Measurements from ENCODE around the gene PLAAT3.

The PLAAT3 gene

DNA sequence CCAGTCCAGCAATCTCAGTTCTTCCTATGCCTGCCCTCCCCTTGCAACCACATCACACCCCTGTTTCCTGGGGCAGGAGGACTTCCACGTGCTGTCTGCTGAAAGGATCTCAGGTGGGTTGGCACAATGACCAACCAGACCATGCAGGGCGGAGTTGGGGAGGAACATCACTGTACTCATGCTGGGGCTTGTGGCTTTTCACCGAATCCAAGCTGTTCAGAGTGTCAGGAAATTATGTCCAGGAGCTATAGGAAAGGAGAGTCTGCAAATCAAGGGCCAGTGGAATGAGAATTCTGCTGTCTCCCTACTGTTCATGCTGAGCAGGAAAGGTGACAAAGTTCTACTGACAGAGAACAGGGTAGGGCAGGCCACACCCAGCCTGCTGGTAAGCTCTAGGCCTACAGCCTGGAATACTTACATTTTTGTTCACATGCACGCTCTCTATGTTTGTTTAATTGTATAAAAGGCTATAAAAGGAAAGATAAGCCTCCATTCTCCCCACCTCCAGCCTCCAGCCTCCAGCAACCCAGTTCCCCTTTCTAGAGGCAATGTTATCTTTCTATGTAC is 49.4 kb downstream of the PLAAT3 start:
- Histone ChIP-seq H3K27ac (ENCODE audit: low read depth, low read length) (no peak overlapping the region), H3K36me3 (ENCODE audit: control insufficient read depth, insufficient read depth, low read length) (no peaks in the 10 kb centered on the region), H3K4me3 (ENCODE audit: low read depth, low read length) (no peak overlapping the region), H3K9ac (ENCODE audit: low read depth, low read length) (no peak overlapping the region), H3K27me3 (ENCODE audit: control insufficient read depth, insufficient read depth, low read length) (no peaks in the 10 kb centered on the region), H3K9me3 (ENCODE audit: control insufficient read depth, insufficient read depth, low read length) (no peaks in the 10 kb centered on the region), H3K4me1 (ENCODE audit: control insufficient read depth, insufficient read depth, low read length) (peaks cover 13% of the 10 kb centered on the region; the same call in 1 of the 2 replicates)

DNA sequence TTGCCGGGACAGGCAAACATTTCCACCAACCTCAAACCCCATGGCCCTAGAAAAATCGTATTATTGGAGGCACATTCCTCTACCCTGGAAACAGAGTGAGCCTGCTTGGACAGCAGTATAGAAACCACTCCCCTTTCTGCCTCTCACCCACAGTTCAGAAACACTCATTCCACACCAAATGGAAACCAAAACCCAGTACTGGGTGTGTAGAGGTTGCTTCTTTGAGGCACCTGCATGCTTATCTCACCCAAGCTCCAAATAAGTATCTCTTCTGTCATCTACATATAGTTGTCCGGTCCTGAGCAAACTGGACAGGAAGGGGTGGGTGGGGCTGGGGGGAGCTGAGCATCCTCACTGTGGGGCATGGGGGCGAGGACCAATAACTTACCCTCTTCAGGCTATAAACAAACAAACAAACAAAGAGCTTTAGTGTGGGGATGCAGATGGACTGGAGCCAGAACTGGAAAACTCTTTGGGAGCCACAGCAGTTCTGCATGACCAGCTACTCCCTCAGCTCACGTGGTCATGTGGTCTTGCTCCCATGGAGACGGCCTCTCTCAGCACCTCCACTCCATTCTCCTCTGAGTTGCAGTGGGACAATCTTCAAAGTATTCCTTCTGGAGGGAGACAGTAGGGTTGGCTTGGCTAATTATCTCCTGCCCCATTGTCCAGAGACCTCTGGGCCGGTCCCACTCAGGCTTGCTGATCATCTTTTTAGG is 50.0 kb downstream of the PLAAT3 start:
- H3K4me1 ChIP-seq (ENCODE audit: control insufficient read depth, insufficient read depth, low read length), result peaks cover 13% of the 10 kb centered on the region; the same call in 1 of the 2 replicates
- H3K9me3 ChIP-seq (ENCODE audit: control insufficient read depth, insufficient read depth, low read length), result no peaks in the 10 kb centered on the region
- H3K27me3 ChIP-seq (ENCODE audit: control insufficient read depth, insufficient read depth, low read length), result no peaks in the 10 kb centered on the region
- no peak overlapping the region for H3K4me3 ChIP-seq (ENCODE audit: low read depth, low read length)
- H3K27ac ChIP-seq (ENCODE audit: low read depth, low read length), result no peak overlapping the region
- no peaks in the 10 kb centered on the region for H3K36me3 ChIP-seq (ENCODE audit: control insufficient read depth, insufficient read depth, low read length)
- H3K9ac ChIP-seq (ENCODE audit: low read depth, low read length), result no peak overlapping the region

DNA sequence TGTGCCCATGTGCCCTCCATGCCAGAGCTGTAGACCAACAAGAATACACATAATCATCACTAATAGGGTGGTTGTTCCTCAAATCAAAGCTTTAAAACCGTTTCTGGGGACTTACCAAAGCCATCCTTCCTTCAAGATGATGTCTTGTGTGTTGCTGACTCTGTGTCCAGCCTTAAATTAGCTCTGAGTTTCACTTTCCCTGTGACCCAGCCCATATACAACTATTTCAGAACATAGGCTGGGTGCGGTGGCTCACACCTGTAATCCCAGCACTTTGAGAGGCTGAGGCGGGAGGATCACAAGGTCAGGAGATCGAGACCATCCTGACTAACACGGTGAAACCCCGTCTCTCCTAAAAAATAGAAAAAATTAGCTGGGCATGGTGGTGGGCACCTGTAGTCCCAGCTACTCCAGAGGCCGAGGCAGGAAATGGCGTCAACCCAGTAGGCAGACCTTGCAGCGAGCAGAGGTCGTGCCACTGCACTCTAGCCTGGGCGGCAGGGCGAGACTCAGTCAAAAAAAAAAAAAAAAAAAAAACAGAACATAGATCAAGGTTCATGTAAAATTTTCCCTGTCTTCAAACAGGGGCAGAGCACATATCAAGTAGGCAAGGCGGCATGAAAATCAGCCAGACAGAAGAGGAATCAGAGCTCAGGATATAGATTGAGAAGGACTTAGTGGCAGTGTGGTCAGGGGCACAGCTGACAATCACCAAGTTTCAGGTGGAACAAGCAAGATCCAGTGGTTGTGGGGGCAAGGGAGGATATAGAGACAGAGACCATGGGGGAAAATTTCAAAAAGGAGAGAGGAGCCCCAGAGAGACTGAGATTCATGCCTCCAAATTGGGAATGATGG is 50.8 kb downstream of the PLAAT3 start, which contains the start of gene PLAAT2:
PLAAT2 (minus strand) TSS at position 179 of the 855 bp plus-strand sequence; CDS start at position 124, 55 bp downstream.
- Histone ChIP-seq H3K36me3 (ENCODE audit: control insufficient read depth, insufficient read depth, low read length) (no peaks in the 10 kb centered on the region), H3K9ac (ENCODE audit: low read depth, low read length) (no peak within 1 kb of the TSS), H3K27ac (ENCODE audit: low read depth, low read length) (no peak within 1 kb of the TSS), H3K9me3 (ENCODE audit: control insufficient read depth, insufficient read depth, low read length) (no peaks in the 10 kb centered on the region), H3K4me3 (ENCODE audit: low read depth, low read length) (no peak within 1 kb of the TSS), H3K4me1 (ENCODE audit: control insufficient read depth, insufficient read depth, low read length) (peaks cover 13% of the 10 kb centered on the region; the same call in 1 of the 2 replicates), H3K27me3 (ENCODE audit: control insufficient read depth, insufficient read depth, low read length) (no peaks in the 10 kb centered on the region)

DNA sequence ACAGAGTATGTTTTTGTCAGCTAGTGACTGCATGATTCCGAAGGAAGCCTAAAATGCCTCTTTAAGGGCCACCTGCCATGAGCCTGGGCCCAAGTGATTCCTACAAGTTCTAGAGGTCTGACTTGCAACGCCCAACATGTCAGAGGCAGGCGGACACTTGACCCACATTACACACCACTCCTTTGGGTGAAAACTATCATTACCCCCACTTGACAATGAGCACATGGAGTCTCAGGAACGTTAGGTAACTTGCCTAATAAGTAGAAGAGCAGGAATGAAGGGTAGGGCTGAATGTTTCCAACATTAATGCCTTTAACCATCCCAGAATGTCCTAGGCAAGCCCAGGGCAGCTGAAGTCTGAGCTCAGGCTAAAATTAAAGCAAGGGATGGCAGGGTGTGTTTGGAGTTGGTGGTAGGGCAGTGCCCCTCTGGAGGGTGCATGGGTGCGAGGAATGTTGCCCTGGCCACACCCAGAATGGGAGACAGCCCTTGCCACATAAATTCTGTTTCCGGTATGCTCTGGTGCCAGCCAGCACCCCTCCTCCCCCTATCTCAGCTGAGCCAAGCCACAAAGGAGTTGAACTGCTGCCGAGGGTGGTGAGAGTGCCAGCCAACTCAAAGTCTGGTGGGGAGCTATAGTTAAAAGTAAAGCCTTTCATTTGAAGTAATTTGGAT is 53.6 kb downstream of the PLAAT3 start:
- Histone ChIP-seq H3K4me1 (ENCODE audit: control insufficient read depth, insufficient read depth, low read length) (peaks cover 6% of the 10 kb centered on the region; the same call in 1 of the 2 replicates), H3K27me3 (ENCODE audit: control insufficient read depth, insufficient read depth, low read length) (no peaks in the 10 kb centered on the region; the same call in 1 of the 2 replicates), H3K9ac (ENCODE audit: low read depth, low read length) (no peak overlapping the region), H3K9me3 (ENCODE audit: control insufficient read depth, insufficient read depth, low read length) (no peaks in the 10 kb centered on the region), H3K27ac (ENCODE audit: low read depth, low read length) (no peak overlapping the region), H3K4me3 (ENCODE audit: low read depth, low read length) (no peak overlapping the region), H3K36me3 (ENCODE audit: control insufficient read depth, insufficient read depth, low read length) (no peaks in the 10 kb centered on the region)

DNA sequence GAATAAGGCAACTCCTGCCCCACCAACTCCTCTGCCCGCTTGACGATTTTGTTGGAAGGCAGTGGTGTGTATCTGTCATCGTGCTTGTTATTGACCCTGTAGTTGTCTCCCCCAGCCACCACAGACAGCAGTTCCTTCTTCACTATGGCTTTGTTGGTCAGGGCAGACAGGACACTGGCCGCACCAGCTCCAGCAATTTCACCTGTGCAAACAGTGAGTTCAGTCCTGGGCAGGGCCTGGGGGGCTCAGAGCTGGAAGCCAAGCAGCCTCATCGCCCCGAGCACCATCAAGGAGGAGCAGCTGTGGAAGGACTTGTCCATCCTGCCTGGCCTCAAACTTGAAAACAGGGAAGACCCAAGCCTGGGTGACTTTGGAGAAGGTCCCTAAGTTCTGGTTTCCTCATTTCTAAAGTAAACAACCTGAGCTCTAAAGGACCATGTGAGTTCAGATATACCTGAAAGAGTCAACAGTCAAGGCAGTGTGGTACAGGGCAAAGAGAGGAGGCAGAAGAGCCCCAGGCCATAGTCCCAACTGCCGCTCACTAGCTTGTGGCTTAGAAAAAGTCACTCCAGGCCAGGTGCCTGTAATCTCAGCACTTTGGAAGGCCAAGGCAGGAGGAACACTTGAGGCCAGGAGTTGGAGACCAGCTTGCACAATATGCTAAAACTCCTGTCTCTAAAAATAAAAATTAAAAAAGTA is 55.6 kb downstream of the PLAAT3 start:
- Histone ChIP-seq H3K4me3 (ENCODE audit: low read depth, low read length) (no peak overlapping the region), H3K36me3 (ENCODE audit: control insufficient read depth, insufficient read depth, low read length) (no peaks in the 10 kb centered on the region), H3K4me1 (ENCODE audit: control insufficient read depth, insufficient read depth, low read length) (peaks cover 12% of the 10 kb centered on the region), H3K9ac (ENCODE audit: low read depth, low read length) (no peak overlapping the region), H3K9me3 (ENCODE audit: control insufficient read depth, insufficient read depth, low read length) (no peaks in the 10 kb centered on the region), H3K27ac (ENCODE audit: low read depth, low read length) (no peak overlapping the region), H3K27me3 (ENCODE audit: control insufficient read depth, insufficient read depth, low read length) (no peaks in the 10 kb centered on the region; the same call in 1 of the 2 replicates)

DNA sequence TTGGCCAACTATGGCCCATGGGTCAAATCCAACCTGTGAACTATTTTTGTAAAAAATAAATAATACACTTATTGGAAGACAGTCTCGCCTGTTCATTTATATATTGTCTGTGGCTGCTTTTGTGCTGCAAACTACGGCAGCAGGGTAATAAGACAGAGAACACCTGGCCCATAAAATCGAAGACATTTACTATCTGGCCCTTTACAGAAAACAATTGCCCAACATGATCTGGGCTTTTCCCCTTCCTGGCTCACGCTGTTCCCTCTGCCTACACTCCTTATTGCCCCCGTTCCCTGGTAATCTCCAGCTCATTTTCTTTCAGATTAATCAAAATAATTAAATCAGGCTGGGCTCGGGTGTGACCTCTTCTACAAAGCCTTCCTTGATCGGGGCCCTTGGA is 56.7 kb downstream of the PLAAT3 start:
- H3K9ac ChIP-seq (ENCODE audit: low read depth, low read length), result no peak overlapping the region
- no peak overlapping the region for H3K4me3 ChIP-seq (ENCODE audit: low read depth, low read length)
- H3K27me3 ChIP-seq (ENCODE audit: control insufficient read depth, insufficient read depth, low read length), result no peaks in the 10 kb centered on the region; the same call in 1 of the 2 replicates
- no peaks in the 10 kb centered on the region for H3K36me3 ChIP-seq (ENCODE audit: control insufficient read depth, insufficient read depth, low read length)
- H3K4me1 ChIP-seq (ENCODE audit: control insufficient read depth, insufficient read depth, low read length), result peaks cover 18% of the 10 kb centered on the region
- no peak overlapping the region for H3K27ac ChIP-seq (ENCODE audit: low read depth, low read length)
- no peaks in the 10 kb centered on the region for H3K9me3 ChIP-seq (ENCODE audit: control insufficient read depth, insufficient read depth, low read length)

DNA sequence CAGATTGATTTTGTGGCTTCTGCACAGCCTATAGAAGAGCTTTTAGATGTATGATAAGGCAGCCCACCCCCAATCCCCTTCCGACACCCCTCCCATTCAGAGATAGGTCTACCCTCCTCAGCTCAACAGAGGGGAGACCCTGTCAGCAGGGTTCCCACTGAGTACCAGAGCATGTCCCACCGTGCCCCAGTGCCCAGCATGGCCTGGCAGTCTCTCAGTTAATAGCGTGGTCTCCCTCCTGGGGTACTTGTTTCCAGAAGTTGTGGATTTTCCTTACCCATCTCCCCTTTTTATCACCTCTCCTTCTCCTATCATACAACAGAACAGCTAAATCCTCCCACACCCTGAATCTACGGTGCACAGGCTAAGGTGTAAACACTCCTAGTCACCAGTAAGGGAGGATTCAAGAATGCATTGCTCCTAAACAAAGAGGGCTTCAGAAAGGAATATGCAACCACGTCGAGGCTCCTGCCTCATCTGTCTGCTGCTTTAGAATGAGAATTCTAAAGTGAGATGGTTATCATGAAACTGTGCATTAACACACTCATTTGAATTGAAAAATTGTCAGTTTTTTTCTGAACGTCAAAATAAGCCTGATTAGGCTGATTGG is 57.7 kb downstream of the PLAAT3 start:
- H3K36me3 ChIP-seq (ENCODE audit: control insufficient read depth, insufficient read depth, low read length), result no peaks in the 10 kb centered on the region
- H3K9ac ChIP-seq (ENCODE audit: low read depth, low read length), result no peak overlapping the region
- H3K9me3 ChIP-seq (ENCODE audit: control insufficient read depth, insufficient read depth, low read length), result no peaks in the 10 kb centered on the region
- no peak overlapping the region for H3K4me3 ChIP-seq (ENCODE audit: low read depth, low read length)
- no peaks in the 10 kb centered on the region; the same call in 1 of the 2 replicates for H3K27me3 ChIP-seq (ENCODE audit: control insufficient read depth, insufficient read depth, low read length)
- H3K27ac ChIP-seq (ENCODE audit: low read depth, low read length), result no peak overlapping the region
- H3K4me1 ChIP-seq (ENCODE audit: control insufficient read depth, insufficient read depth, low read length), result peaks cover 18% of the 10 kb centered on the region

DNA sequence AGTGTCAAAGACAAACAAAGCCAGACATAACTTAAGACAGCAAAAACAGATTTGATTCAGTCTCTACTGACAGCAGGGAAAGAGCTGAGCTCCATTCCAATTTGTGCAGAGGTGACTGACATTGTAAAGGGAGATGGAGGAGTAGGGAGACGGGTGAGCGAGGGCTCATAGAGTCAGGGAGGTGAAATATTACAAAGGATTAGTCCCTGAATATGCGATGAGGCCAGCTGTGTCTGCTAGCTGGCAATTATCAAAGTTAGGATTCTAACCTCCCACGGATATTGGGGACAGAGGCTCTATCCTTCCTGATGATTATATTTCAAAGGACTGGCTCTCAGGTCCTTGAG is 59.4 kb downstream of the PLAAT3 start:
- Histone ChIP-seq H3K4me1 (ENCODE audit: control insufficient read depth, insufficient read depth, low read length) (peaks cover 18% of the 10 kb centered on the region), H3K9ac (ENCODE audit: low read depth, low read length) (no peak overlapping the region), H3K27me3 (ENCODE audit: control insufficient read depth, insufficient read depth, low read length) (no peaks in the 10 kb centered on the region; the same call in 1 of the 2 replicates), H3K9me3 (ENCODE audit: control insufficient read depth, insufficient read depth, low read length) (no peaks in the 10 kb centered on the region), H3K27ac (ENCODE audit: low read depth, low read length) (no peak overlapping the region), H3K36me3 (ENCODE audit: control insufficient read depth, insufficient read depth, low read length) (no peaks in the 10 kb centered on the region), H3K4me3 (ENCODE audit: low read depth, low read length) (no peak overlapping the region)

DNA sequence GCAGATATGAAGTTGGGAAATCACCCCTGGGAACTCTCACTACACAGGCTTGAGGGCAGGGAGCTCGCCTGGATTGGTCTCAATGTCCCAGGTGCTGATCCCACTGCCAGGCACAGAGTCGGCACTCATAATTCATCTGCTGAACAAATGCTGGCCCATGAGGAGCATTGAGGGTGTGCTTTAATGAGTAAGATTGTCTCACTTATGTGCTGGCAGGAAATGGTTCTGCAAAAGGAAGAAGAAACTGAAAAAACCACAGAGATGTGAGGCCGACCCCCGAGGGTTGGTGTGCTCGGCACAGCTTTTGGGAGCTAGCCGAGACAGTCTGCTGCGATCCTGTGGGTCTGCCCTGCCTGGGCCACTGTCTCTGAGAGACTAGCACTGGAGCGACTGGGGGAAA is 60.5 kb downstream of the PLAAT3 start:
- Histone ChIP-seq H3K9me3 (ENCODE audit: control insufficient read depth, insufficient read depth, low read length) (no peaks in the 10 kb centered on the region), H3K27me3 (ENCODE audit: control insufficient read depth, insufficient read depth, low read length) (no peaks in the 10 kb centered on the region; the same call in 1 of the 2 replicates), H3K36me3 (ENCODE audit: control insufficient read depth, insufficient read depth, low read length) (no peaks in the 10 kb centered on the region), H3K4me1 (ENCODE audit: control insufficient read depth, insufficient read depth, low read length) (peaks cover 18% of the 10 kb centered on the region), H3K27ac (ENCODE audit: low read depth, low read length) (no peak overlapping the region), H3K9ac (ENCODE audit: low read depth, low read length) (no peak overlapping the region), H3K4me3 (ENCODE audit: low read depth, low read length) (no peak overlapping the region)

DNA sequence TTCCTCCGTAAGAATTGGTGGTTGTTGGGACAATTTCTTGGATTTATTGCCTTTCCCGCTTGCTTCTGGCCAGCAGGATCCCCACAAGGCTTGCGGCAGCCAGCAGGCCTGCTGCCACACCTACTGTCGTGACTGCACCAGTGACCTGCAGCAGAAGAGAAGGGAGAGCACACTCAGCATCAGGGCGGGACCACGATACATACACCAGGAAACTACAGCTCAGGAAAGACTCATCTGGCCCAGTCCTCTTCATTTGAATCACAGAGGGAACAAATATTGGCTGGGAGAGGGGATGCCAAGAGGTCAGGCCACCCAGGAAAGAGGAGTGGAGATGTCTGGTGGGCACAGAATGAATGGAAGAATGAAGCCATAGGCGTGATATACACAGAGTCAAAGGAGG is 61.3 kb downstream of the PLAAT3 start:
- no peak overlapping the region for H3K27ac ChIP-seq (ENCODE audit: low read depth, low read length)
- H3K4me1 ChIP-seq (ENCODE audit: control insufficient read depth, insufficient read depth, low read length), result peaks cover 18% of the 10 kb centered on the region
- H3K9ac ChIP-seq (ENCODE audit: low read depth, low read length), result no peak overlapping the region
- no peaks in the 10 kb centered on the region for H3K9me3 ChIP-seq (ENCODE audit: control insufficient read depth, insufficient read depth, low read length)
- H3K27me3 ChIP-seq (ENCODE audit: control insufficient read depth, insufficient read depth, low read length), result no peaks in the 10 kb centered on the region; the same call in 1 of the 2 replicates
- no peak overlapping the region for H3K4me3 ChIP-seq (ENCODE audit: low read depth, low read length)
- no peaks in the 10 kb centered on the region for H3K36me3 ChIP-seq (ENCODE audit: control insufficient read depth, insufficient read depth, low read length)
